Hepatocyte (in vitro differentiated cells): ENCODE data around the gene FTCD. TPM values are rescaled to one million over a fixed set of nuclear protein-coding genes. Genes with fewer than 3 reads are reported as not detected.

Experiments used
- DNase-seq: peaks from one replicate; pipeline ENCODE4 v3.0.0-alpha.2; 2016; ENCODE audit warnings: low spot score
- H2AFZ ChIP-seq: fragments of 200-600 bp; sonication (generic); 2 replicates; pipeline ENCODE4 v1.6.0; 2016; ENCODE audit warnings: antibody characterized with exemption, mild to moderate bottlenecking
- H3K27ac ChIP-seq: fragments of 200-600 bp; sonication (generic); 2 replicates; pipeline ENCODE4 v1.5.1; 2016; ENCODE audit warnings: mild to moderate bottlenecking
- H3K27me3 ChIP-seq: fragments of 200-600 bp; sonication (generic); 2 replicates; pipeline ENCODE4 v1.6.1; 2016
- H3K36me3 ChIP-seq: fragments of 200-600 bp; sonication (generic); replicated peaks from 2 replicates; pipeline ENCODE4 v1.5.1; 2016; ENCODE audit warnings: low read depth; ENCODE audit not compliant: insufficient read depth
- H3K4me1 ChIP-seq: fragments of 200-600 bp; sonication (generic); 2 replicates; pipeline ENCODE4 v1.5.1; 2016; ENCODE audit warnings: mild to moderate bottlenecking, moderate library complexity; ENCODE audit not compliant: insufficient read depth
- H3K4me2 ChIP-seq: fragments of 200-600 bp; sonication (generic); 2 replicates; pipeline ENCODE4 v1.6.0; 2016
- H3K4me3 ChIP-seq: fragments of 200-600 bp; sonication (generic); 2 replicates; pipeline ENCODE4 v1.5.1; 2016; ENCODE audit warnings: mild to moderate bottlenecking
- H3K79me2 ChIP-seq: fragments of 200-600 bp; sonication (generic); 2 replicates; pipeline ENCODE4 v1.6.0; 2017; ENCODE audit warnings: mild to moderate bottlenecking
- H3K9me2 ChIP-seq: fragments of 200-600 bp; sonication (generic); replicated peaks from 2 replicates; pipeline ENCODE4 v1.6.0; 2017; ENCODE audit warnings: mild to moderate bottlenecking; ENCODE audit not compliant: insufficient read depth
- H3K9me3 ChIP-seq: fragments of 200-600 bp; sonication (generic); 2 replicates; pipeline ENCODE4 v1.5.1; 2016; ENCODE audit warnings: low read depth, mild to moderate bottlenecking
- H4K20me1 ChIP-seq: fragments of 200-600 bp; sonication (generic); 2 replicates; pipeline ENCODE4 v1.6.0; 2016; ENCODE audit warnings: mild to moderate bottlenecking; ENCODE audit not compliant: insufficient read depth, poor library complexity, severe bottlenecking
- EZH2 ChIP-seq: fragments of 200-600 bp; sonication (generic); IDR thresholded peaks from 2 replicates; pipeline ENCODE4 v1.6.1; 2016; ENCODE audit warnings: antibody characterized with exemption, mild to moderate bottlenecking, borderline replicate concordance
- EZH2phosphoT487 ChIP-seq: fragments of 200-600 bp; sonication (generic); IDR thresholded peaks from one replicate; pipeline ENCODE4 v1.6.1; 2018; ENCODE audit warnings: antibody characterized with exemption, mild to moderate bottlenecking, low read depth, moderate library complexity; ENCODE audit not compliant: unreplicated experiment, severe bottlenecking
- WGBS: methylation state at CpG from one replicate; pipeline ENCODE4 v1.1.6; 2016; ENCODE audit warnings: low lambda C conversion rate; ENCODE audit errors: missing lambda C conversion rate; 5-methylcytosine and 5-hydroxymethylcytosine counted together
- polyA plus RNA-seq: library from polyadenylated mRNA; unstranded; fragments of >200 nt; fragmentation: Nextera tagmentation; extraction: Ambion mirVana; gene quantifications from 2 replicates; pipeline ENCODE4 v1.2.1, GENCODE V29; 2016
- total RNA-seq: library from RNA; depleted of rRNA; stranded (reverse); fragments of >200 nt; gene quantifications from 2 replicates; pipeline ENCODE4 v1.2.3, GENCODE V29; 2014
- TF ChIP-seq, protein P1 (sequence below): fragments of 200-600 bp; sonication (generic); IDR thresholded peaks from 2 replicates; pipeline ENCODE4 v1.5.1; 2016; ENCODE audit warnings: antibody characterized with exemption, mild to moderate bottlenecking; ENCODE audit not compliant: poor library complexity

The FTCD gene
- total and polyA plus RNA-seq, 2 experiments from 2014 or later = 27.5 to 76.8 TPM

- TF ChIP-seq EZH2phosphoT487 = no peak
- TF ChIP-seq, protein P1, sequence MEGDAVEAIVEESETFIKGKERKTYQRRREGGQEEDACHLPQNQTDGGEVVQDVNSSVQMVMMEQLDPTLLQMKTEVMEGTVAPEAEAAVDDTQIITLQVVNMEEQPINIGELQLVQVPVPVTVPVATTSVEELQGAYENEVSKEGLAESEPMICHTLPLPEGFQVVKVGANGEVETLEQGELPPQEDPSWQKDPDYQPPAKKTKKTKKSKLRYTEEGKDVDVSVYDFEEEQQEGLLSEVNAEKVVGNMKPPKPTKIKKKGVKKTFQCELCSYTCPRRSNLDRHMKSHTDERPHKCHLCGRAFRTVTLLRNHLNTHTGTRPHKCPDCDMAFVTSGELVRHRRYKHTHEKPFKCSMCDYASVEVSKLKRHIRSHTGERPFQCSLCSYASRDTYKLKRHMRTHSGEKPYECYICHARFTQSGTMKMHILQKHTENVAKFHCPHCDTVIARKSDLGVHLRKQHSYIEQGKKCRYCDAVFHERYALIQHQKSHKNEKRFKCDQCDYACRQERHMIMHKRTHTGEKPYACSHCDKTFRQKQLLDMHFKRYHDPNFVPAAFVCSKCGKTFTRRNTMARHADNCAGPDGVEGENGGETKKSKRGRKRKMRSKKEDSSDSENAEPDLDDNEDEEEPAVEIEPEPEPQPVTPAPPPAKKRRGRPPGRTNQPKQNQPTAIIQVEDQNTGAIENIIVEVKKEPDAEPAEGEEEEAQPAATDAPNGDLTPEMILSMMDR = no peak
- TF ChIP-seq EZH2 = no peak
- no peaks in the 10 kb centered on the region for H3K9me2 ChIP-seq
- H3K4me1 ChIP-seq = peaks cover 8% of the 10 kb centered on the region
- no peaks in the 10 kb centered on the region for H3K79me2 ChIP-seq
- H4K20me1 ChIP-seq = no peaks in the 10 kb centered on the region
- no peak overlapping the region for H2AFZ ChIP-seq
- no peak for DNase-seq
- no peaks in the 10 kb centered on the region for H3K36me3 ChIP-seq
- H3K27ac ChIP-seq = no peak overlapping the region
- H3K4me2 ChIP-seq = no peak overlapping the region
- H3K4me3 ChIP-seq = no peak overlapping the region
- H3K27me3 ChIP-seq = no peaks in the 10 kb centered on the region
- H3K9me3 ChIP-seq = no peaks in the 10 kb centered on the region
- WGBS = 87% methylated on average over 27 of the region's 32 CpGs
Observed at GRCh38 chr21:46126309-46127238, 28.8 kb downstream of the FTCD start.

DNA sequence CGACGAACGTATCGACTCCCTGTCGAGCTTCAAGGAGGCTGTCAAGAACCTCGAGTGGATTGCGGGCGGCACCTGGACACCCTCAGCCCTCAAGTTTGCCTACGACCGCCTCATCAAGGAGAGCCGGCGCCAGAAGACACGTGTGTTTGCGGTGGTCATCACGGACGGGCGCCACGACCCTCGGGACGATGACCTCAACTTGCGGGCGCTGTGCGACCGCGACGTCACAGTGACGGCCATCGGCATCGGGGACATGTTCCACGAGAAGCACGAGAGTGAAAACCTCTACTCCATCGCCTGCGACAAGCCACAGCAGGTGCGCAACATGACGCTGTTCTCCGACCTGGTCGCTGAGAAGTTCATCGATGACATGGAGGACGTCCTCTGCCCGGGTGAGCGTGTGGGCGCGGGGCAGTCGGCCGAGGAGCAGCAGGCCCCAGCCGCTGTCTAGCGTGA is 29.5 kb downstream of the FTCD start:
- no peak overlapping the region for H3K27ac ChIP-seq
- no peaks in the 10 kb centered on the region for H3K79me2 ChIP-seq
- TF ChIP-seq, protein P1 = no peak
- TF ChIP-seq EZH2phosphoT487 (no peak), EZH2 (no peak)
- DNase-seq = no peak
- H3K9me3 ChIP-seq = no peaks in the 10 kb centered on the region
- H3K36me3 ChIP-seq = no peaks in the 10 kb centered on the region
- H3K4me3 ChIP-seq = no peak overlapping the region
- H3K4me1 ChIP-seq = peaks cover 8% of the 10 kb centered on the region
- H2AFZ ChIP-seq = no peak overlapping the region
- no peaks in the 10 kb centered on the region for H4K20me1 ChIP-seq
- H3K4me2 ChIP-seq = no peak overlapping the region
- 94% methylated on average over 43 of the region's 47 CpGs for WGBS
- H3K27me3 ChIP-seq = no peaks in the 10 kb centered on the region
- no peaks in the 10 kb centered on the region for H3K9me2 ChIP-seq

GRCh38 chr21:46124926-46125845 is 30.2 kb downstream of the FTCD start:
- H3K4me2 ChIP-seq = no peak overlapping the region
- DNase-seq = no peak

More at GRCh38 chr21:46124926-46125845, 30.2 kb downstream of the FTCD start:
- Histone ChIP-seq H3K4me3 (no peak overlapping the region), H3K4me1 (peaks cover 8% of the 10 kb centered on the region), H3K27me3 (no peaks in the 10 kb centered on the region), H3K9me3 (no peaks in the 10 kb centered on the region), H3K36me3 (no peaks in the 10 kb centered on the region), H2AFZ (no peak overlapping the region), H3K9me2 (no peaks in the 10 kb centered on the region), H4K20me1 (no peaks in the 10 kb centered on the region), H3K27ac (no peak overlapping the region), H3K79me2 (no peaks in the 10 kb centered on the region)
- no peak for TF ChIP-seq EZH2
- TF ChIP-seq EZH2phosphoT487 = no peak
- WGBS = 92% methylated on average over 32 of the region's 49 CpGs
